Breast epithelium (tissue), 3 donors: ENCODE measurements around the gene MYL7.

Source experiments
- POLR2A ChIP-seq: fragments of 450-650 bp; IDR thresholded peaks from one replicate; pipeline ENCODE4 v1.6.1; 2016; ENCODE audit warnings: antibody characterized with exemption, mild to moderate bottlenecking, moderate library complexity
- POLR2AphosphoS5 ChIP-seq, 3 donors: sonication (generic); formaldehyde crosslinking; IDR thresholded peaks; one replicate each; pipeline ENCODE4 v1.6.1; 2017; ENCODE audit warnings: antibody characterized with exemption in 3 of 3
- TF ChIP-seq, protein P1 (sequence below), 3 donors: fragments of 450-650 bp; IDR thresholded peaks; one replicate each; pipeline ENCODE4 v1.5.1; 2016 to 2017; ENCODE audit warnings: antibody characterized with exemption in 3 of 3, mild to moderate bottlenecking in 3 of 3, moderate library complexity in 3 of 3

DNA sequence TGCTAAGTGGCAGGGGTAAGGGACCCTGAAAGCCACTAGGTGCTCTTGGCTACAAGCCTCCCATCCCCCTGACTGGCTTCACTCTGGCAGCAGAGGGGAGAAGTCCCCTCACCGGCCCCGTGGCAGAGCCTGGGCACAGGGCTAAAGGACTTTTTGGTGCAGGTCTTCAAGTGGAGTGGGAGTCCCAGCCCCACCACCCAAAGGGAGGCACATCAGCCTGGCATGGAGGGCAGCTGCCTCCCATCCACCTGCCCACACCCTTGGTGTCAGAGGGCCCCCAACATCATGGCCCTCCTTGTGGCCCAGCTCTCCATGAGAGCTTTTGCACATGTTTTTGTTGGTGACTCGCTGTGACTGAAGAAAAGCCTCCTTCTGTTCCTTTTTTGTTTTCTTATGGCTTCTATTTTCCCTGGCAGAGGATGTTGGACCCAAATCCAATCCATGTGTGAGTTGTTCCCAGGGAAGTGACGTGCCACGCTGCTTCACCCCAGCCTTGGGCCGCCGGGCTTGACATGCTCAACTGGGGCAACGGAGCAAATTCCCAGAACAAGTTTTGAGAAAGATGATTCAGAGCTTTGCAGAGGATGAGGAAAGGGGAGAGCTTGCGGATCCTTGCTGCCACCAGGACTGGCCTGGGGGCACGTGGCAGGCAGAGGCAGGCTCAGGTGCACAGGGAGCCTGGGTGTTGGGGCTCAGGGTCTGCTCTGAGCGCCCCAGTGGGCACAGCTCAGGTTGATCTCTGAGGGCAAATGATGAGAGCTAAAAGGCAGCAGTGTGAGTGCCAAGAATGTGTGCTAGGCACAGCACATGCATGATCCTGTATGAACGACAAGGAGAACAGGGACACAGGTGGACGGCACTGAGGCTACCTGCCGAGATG lies 38.9 kb downstream of the MYL7 start:
- TF ChIP-seq POLR2A = no peak
- TF ChIP-seq, protein P1, sequence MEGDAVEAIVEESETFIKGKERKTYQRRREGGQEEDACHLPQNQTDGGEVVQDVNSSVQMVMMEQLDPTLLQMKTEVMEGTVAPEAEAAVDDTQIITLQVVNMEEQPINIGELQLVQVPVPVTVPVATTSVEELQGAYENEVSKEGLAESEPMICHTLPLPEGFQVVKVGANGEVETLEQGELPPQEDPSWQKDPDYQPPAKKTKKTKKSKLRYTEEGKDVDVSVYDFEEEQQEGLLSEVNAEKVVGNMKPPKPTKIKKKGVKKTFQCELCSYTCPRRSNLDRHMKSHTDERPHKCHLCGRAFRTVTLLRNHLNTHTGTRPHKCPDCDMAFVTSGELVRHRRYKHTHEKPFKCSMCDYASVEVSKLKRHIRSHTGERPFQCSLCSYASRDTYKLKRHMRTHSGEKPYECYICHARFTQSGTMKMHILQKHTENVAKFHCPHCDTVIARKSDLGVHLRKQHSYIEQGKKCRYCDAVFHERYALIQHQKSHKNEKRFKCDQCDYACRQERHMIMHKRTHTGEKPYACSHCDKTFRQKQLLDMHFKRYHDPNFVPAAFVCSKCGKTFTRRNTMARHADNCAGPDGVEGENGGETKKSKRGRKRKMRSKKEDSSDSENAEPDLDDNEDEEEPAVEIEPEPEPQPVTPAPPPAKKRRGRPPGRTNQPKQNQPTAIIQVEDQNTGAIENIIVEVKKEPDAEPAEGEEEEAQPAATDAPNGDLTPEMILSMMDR (IDR thresholded peaks at IDR 0.05) = no peak
- TF ChIP-seq POLR2AphosphoS5 (IDR thresholded peaks at IDR 0.05) = peak in 1 of 3 donors; percentile 22
